Muscle layer of colon (tissue), 2 donors: ENCODE data around the gene MICU1.
"Not testable (repeated sequence)": the region's sequence is repeated elsewhere in the genome, so short reads cannot be mapped to it uniquely, and the experiment has no call there.

Experiments used
- H3K27ac ChIP-seq: one replicate; pipeline ENCODE4 v1.7.0; 2013; ENCODE audit warnings: low read depth, mild to moderate bottlenecking, low read length, moderate library complexity
- H3K27me3 ChIP-seq, 2 donors: one replicate each; pipeline ENCODE4 v1.7.0; 2013; ENCODE audit warnings: low read length in 2 of 2, mild to moderate bottlenecking in 2 of 2; ENCODE audit not compliant: insufficient read depth in 2 of 2, control insufficient read depth in 1 of 2
- H3K36me3 ChIP-seq: one replicate; pipeline ENCODE4 v1.7.0; 2013; ENCODE audit warnings: mild to moderate bottlenecking, low read length; ENCODE audit not compliant: insufficient read depth
- H3K4me1 ChIP-seq: one replicate; pipeline ENCODE4 v1.7.0; 2013; ENCODE audit warnings: mild to moderate bottlenecking, low read length; ENCODE audit not compliant: insufficient read depth
- H3K4me3 ChIP-seq, 2 donors: one replicate each; pipeline ENCODE4 v1.7.0; 2013; ENCODE audit warnings: low read length in 2 of 2, low read depth in 1 of 2, mild to moderate bottlenecking in 1 of 2, moderate library complexity in 1 of 2
- H3K9ac ChIP-seq: one replicate; pipeline ENCODE4 v1.7.0; 2013; ENCODE audit warnings: low read length
- H3K9me3 ChIP-seq: one replicate; pipeline ENCODE4 v1.7.0; 2013; ENCODE audit warnings: mild to moderate bottlenecking, low read length
- donor health status: abdominal sarcoma.
- donor health status: Adenocarcinoma of cecum.

Gene MICU1

DNA sequence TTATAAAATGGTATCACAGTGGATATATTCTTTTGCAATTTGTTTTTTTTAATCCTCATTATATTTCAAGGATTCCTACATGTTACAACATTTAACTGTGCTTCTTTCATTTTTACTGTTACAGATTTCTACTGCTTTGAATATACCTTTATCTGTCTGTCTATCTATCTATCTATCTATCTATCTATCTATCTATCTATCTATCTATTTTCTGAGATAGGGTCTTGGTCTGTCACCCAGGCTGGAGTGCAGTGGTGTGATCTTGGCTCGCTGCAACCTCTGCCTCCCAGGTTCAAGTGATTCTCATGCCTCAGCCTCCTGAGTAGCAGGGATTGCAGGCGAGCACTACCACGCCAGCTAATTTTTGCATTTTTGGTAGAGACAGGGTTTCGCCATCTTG lies 194.9 kb downstream of the MICU1 start:
- H3K4me1 ChIP-seq, H3K4me3 ChIP-seq, H3K36me3 ChIP-seq, H3K27me3 ChIP-seq, H3K9ac ChIP-seq, H3K27ac ChIP-seq, H3K9me3 ChIP-seq: not testable (repeated sequence)

- no peaks in the 10 kb centered on the region for H3K27me3 ChIP-seq
- H3K9ac ChIP-seq: no peak overlapping the region
- H3K36me3 ChIP-seq: no peaks in the 10 kb centered on the region
- no peak overlapping the region for H3K4me3 ChIP-seq
- no peak overlapping the region for H3K27ac ChIP-seq
- H3K4me1 ChIP-seq: no peaks in the 10 kb centered on the region
- H3K9me3 ChIP-seq: no peaks in the 10 kb centered on the region
Measured at GRCh38 chr10:72429931-72430330, 195.9 kb downstream of the MICU1 start.

DNA sequence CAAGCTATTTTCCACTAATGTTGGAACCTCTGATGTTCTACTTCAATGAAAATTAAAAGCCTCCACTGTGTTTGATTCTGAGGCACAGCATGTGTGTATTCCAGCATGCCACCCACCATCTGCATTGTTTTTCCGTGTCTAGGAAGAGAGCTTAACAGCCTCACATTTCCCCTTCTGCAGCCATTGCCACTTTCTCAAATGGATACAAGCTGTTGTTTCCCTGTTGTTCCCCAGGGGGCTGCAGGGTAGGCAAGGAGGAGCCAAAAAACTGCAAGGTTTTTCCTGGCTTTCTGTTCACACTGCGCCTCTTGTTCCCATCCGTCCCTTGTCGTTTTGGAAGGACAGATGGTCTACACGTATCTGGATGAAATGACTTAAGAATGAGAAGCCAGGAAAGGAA lies 198.9 kb downstream of the MICU1 start:
- no peak overlapping the region for H3K4me3 ChIP-seq
- H3K9me3 ChIP-seq: no peaks in the 10 kb centered on the region
- H3K9ac ChIP-seq: no peak overlapping the region
- H3K4me1 ChIP-seq: no peaks in the 10 kb centered on the region
- H3K27me3 ChIP-seq: no peaks in the 10 kb centered on the region
- H3K36me3 ChIP-seq: peaks cover 5% of the 10 kb centered on the region
- H3K27ac ChIP-seq: no peak overlapping the region

DNA sequence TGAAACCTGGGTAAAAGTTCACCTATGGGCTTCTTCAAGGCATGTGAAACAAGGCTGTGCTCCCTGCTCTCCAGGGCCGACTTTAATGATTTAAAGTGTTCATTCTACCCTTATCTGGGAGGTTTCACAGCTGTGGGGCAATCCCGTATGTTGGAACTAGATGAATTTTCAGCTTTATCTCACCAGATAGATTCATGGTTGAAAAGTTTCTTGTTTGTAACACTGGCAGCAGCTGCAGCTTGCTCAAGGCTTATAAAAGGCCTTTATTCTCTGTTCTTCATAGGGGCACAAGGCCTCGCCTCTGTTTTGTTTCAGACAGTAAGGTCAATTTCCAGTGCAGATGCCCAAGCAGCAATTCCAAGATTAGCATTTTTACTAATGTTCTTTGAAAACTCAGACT lies 200.7 kb downstream of the MICU1 start:
- Histone ChIP-seq H3K27me3 (no peaks in the 10 kb centered on the region), H3K9me3 (no peaks in the 10 kb centered on the region), H3K36me3 (peaks cover 12% of the 10 kb centered on the region), H3K4me3 (no peak overlapping the region), H3K4me1 (no peaks in the 10 kb centered on the region), H3K27ac (no peak overlapping the region), H3K9ac (no peak overlapping the region)

- peaks cover 12% of the 10 kb centered on the region for H3K36me3 ChIP-seq
- H3K4me3 ChIP-seq: no peak overlapping the region
- H3K4me1 ChIP-seq: no peaks in the 10 kb centered on the region
- no peak overlapping the region for H3K9ac ChIP-seq
- H3K9me3 ChIP-seq: no peaks in the 10 kb centered on the region
- H3K27me3 ChIP-seq: no peaks in the 10 kb centered on the region
- H3K27ac ChIP-seq: no peak overlapping the region
Measured at GRCh38 chr10:72424561-72424960, 201.3 kb downstream of the MICU1 start.

DNA sequence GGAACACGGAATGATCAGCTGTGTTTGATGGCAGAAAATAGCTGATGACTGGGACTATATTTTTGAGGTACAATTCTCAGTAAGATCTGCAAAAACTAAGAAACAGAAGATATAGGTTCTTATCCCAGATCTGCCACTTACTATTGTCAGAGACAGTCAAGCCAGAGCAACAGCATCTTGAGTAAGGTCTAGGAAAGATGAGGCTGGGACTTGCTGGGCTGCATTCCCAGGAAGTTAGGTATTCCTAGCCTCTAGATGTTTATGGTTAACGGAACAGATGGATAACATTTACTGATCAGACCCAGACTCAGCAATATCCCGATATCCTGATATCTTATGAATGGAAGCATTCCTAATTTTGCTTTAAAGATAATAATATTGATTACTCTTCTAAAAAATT lies 202.5 kb downstream of the MICU1 start:
- H3K36me3 ChIP-seq: peaks cover 12% of the 10 kb centered on the region
- H3K4me3 ChIP-seq: no peak overlapping the region
- H3K9me3 ChIP-seq: no peaks in the 10 kb centered on the region
- H3K27me3 ChIP-seq: no peaks in the 10 kb centered on the region
- no peak overlapping the region for H3K9ac ChIP-seq
- H3K27ac ChIP-seq: no peak overlapping the region
- no peaks in the 10 kb centered on the region for H3K4me1 ChIP-seq

DNA sequence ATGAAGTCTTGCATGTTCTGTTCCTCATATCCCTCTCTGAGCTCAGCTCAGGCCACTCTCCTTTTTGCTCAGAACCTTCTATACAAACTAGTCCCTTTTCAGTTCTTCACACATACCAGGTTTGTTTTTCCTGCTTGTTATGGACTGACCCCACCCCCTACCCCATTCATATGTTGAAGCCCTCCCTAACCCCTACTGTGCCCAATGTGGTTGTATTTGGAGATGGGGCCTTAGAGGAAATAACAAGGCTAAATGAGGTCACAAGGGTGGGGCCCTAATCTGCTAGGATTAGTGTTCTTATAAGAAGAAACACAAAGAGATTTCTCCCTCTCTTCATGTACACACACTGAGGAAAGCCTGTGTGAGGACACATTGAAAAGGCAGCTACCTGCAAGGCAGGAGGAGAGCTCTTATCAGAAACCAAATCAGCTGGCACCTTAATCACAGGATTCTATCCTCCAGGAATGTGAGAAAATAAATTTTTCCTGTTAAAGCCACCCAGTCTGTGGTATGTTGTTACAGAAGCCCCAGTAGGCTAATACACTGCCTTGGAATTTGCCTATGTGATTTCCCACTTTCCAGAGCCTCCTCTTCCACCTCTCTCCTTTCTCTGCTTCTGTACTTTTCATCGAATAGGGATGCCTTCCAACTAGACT lies 203.9 kb downstream of the MICU1 start:
- H3K27me3 ChIP-seq: no peaks in the 10 kb centered on the region
- peaks cover 12% of the 10 kb centered on the region for H3K36me3 ChIP-seq
- H3K27ac ChIP-seq: no peak overlapping the region
- no peak overlapping the region for H3K4me3 ChIP-seq
- no peaks in the 10 kb centered on the region for H3K4me1 ChIP-seq
- H3K9ac ChIP-seq: no peak overlapping the region
- H3K9me3 ChIP-seq: no peaks in the 10 kb centered on the region

DNA sequence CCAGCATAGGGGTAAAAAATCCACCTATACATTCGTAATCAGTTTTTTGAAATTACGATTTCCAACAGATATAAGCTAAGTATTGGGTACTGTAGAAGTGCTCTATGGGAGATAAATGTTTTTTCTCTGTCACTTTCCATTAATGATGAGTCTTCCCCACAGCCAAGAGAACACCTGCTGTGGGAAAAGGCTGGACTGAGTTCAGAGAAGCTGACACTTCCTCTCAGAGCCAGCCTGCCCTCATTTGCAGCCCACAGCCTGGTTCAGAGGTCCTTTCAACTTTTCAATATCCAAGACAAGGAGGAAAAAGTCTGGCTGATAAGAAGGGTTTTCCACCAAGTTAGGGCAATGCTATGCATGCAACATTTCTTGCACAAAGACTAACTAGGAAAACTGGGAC lies 206.6 kb downstream of the MICU1 start:
- no peaks in the 10 kb centered on the region for H3K9me3 ChIP-seq
- H3K36me3 ChIP-seq: peaks cover 12% of the 10 kb centered on the region
- no peak overlapping the region for H3K27ac ChIP-seq
- H3K4me1 ChIP-seq: no peaks in the 10 kb centered on the region
- no peak overlapping the region for H3K9ac ChIP-seq
- H3K27me3 ChIP-seq: no peaks in the 10 kb centered on the region
- no peak overlapping the region for H3K4me3 ChIP-seq

DNA sequence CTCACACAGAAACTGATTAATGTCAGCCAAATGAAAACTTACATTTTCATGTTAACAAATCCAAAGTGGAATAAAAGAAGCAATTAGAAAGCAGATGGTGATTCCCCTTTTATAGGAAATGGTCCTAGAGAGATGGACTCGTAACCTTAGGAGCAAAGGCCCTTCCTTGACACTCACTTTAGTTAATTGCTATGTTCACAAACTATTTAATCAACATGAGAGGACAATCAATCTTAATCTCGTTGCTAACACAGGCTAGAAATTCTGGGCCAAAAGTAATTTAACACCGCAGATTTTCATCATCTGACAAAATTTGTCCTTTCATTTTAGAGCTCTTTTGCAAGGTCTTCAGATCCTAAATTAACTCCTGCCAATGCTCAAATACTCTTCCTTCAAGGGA lies 207.2 kb downstream of the MICU1 start:
- peaks cover 12% of the 10 kb centered on the region for H3K36me3 ChIP-seq
- no peak overlapping the region for H3K9ac ChIP-seq
- H3K27me3 ChIP-seq: no peaks in the 10 kb centered on the region
- no peaks in the 10 kb centered on the region for H3K4me1 ChIP-seq
- no peak overlapping the region for H3K4me3 ChIP-seq
- H3K27ac ChIP-seq: no peak overlapping the region
- H3K9me3 ChIP-seq: no peaks in the 10 kb centered on the region

DNA sequence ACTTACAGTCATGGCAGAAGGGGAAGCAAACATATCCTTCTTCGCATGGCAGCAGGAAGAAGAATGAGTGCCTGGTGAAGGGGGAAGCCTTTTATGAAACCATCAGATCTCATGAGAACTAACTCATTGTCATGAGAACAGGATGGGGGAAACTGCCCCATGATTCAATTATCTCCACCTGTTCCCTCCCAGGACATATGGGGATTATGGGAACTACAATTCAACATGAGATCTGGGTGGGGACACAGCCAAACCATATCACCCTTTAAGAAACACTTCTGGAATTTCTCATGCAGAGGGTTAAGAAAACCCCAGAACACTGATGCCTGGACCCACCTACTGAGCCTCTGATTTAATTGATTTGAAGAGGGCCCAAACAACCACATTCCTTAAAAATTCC lies 207.9 kb downstream of the MICU1 start:
- no peaks in the 10 kb centered on the region for H3K9me3 ChIP-seq
- no peaks in the 10 kb centered on the region for H3K27me3 ChIP-seq
- peaks cover 12% of the 10 kb centered on the region for H3K36me3 ChIP-seq
- no peak overlapping the region for H3K4me3 ChIP-seq
- H3K9ac ChIP-seq: no peak overlapping the region
- H3K27ac ChIP-seq: no peak overlapping the region
- H3K4me1 ChIP-seq: no peaks in the 10 kb centered on the region

GRCh38 chr10:72416661-72417060 lies 209.2 kb downstream of the MICU1 start:
- Histone ChIP-seq H3K27me3 (no peaks in the 10 kb centered on the region), H3K4me3 (no peak overlapping the region), H3K9me3 (no peaks in the 10 kb centered on the region), H3K9ac (no peak overlapping the region), H3K27ac (no peak overlapping the region), H3K4me1 (no peaks in the 10 kb centered on the region), H3K36me3 (peaks cover 4% of the 10 kb centered on the region)

DNA sequence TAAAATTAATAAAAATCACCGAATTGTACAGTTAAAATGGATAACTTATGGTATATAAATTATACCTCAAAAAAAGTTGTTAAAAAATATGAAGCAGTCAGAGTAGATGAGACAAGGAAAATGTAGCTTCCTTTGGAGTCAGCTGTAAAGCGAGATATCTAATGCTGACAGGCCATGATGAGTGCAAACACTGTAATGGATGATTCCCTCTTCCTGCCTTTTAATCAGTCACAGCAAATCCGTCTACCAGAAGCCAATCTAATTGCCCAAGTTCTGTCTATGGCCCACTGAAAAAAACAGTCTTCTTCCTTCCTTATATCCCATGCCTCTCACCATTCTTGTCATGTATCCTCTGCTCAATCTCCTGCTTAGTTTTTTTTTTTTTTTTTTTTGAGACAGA lies 211.2 kb downstream of the MICU1 start:
- Histone ChIP-seq H3K4me1 (no peaks in the 10 kb centered on the region), H3K27me3 (no peaks in the 10 kb centered on the region), H3K27ac (no peak overlapping the region), H3K4me3 (no peak overlapping the region), H3K9me3 (no peaks in the 10 kb centered on the region), H3K36me3 (no peaks in the 10 kb centered on the region), H3K9ac (no peak overlapping the region)
